Dedifferentiated amniotic fluid mesenchymal stem cell (primary cell): ENCODE measurements around the gene CDC73.
A peak's percentile ranks its signal among the peaks of the same experiment; 100 is the strongest.
"Not testable (repeated sequence)": the region's sequence is repeated elsewhere in the genome, so short reads cannot be mapped to it uniquely, and the experiment has no call there.

Experiments used
- DNase-seq: peaks from one replicate; pipeline ENCODE4 v3.0.0-alpha.2; 2016; ENCODE audit errors: extremely low spot score

CDC73 gene

DNA sequence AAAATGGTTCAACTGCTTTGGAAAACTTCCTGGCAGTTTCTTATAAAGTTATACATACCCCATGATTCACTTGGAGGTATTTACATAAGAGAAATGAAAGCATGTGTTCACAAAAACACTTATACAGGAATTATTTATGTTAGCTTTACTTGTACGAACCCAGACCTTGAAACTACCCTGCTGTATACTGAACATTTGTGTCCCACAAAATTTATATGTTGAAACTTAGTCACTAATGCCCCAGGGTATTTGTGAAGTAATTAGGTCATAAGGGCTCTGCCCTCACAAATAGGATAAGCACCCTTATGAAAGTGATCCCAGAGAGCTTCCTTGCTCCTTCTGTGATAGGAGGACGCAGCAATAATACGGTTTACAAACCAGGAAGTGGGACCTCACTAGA, 107.3 kb downstream of the CDC73 start:
- no peak for DNase-seq

DNA sequence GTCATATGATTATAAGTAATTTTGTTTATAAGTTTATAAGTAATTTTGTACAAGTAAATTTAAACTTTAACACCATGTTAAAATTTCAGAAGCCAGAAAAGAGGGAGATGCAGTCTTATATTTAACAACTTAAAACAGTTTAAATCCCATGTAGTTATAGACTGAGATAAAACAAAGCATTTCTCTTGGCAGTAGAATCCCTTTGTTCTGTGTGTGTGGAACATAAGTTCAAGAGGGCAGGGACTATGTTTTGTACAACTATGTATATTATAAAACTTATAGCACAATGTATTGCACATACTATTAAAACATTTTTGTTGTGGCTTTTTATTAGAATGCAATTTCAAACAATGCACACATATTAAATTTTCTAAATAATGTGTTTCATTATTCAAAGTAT, 109.3 kb downstream of the CDC73 start:
- not testable (repeated sequence) for DNase-seq

DNA sequence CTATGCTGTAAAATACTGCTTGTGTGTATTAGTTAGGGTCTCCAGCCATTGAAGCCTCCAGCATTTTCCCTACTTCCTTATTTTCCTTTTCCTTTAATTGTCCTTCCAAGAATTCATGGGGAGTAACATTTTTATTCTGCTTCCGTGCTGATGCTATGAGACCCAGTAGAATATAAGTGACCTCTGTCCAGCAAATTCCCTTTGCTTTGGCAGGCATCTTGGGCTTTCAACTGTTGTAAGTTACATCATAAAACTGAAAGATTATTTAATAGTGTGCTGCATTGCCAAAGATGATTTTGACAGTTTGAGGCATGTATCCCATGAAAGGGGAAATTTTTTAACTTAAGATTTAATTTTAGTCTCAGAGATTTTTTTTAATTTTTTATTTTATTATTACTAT, 112.7 kb downstream of the CDC73 start:
- no peak for DNase-seq

DNA sequence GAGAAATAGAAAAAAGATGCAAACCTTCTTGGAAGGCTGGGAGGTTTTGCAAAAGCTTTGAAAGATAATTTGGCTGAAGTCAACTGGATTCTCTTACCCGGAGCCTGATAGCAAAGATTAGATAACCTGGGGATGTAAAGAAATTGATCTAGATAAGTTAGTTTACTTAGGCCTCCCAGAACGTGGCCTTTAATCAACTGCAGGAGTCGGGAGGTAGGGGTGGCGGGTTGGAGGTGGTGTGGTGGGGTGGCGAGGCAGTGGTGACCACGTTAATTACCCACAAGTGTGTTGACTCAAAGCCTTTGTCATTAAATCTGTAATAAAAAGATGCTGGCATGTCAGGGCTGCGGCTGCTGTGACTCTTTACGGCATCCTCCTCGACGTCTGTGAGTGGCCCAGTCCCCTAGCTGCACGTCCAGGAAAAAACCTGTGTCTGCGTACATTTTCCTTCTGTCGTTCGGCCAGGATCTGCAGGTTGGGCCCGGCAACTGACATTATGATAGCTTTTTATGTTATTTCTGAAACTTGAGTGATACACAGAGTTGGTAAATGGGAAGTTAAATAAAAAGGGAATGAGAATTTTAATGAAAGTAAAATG, 115.6 kb downstream of the CDC73 start:
- DNase-seq: no peak

DNA sequence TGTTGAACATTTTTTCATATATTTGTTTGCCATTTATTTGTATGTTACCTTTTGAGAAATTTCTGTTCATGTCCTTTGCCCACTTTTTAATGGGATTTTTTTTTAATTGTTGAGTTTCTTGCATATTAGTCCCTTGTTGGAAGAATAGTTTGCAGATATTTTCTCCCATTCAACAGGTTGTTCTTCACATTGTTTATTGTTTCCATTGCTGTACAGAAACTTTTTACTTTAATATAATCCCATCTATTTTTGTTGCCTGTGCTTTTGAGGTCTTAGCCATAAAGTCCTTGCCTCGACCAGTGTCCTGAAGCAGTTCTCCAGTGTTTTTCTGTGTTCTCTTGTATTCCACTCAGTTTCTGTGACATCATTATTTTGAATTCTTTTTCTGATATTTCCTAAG, 118.8 kb downstream of the CDC73 start:
- no peak for DNase-seq

DNA sequence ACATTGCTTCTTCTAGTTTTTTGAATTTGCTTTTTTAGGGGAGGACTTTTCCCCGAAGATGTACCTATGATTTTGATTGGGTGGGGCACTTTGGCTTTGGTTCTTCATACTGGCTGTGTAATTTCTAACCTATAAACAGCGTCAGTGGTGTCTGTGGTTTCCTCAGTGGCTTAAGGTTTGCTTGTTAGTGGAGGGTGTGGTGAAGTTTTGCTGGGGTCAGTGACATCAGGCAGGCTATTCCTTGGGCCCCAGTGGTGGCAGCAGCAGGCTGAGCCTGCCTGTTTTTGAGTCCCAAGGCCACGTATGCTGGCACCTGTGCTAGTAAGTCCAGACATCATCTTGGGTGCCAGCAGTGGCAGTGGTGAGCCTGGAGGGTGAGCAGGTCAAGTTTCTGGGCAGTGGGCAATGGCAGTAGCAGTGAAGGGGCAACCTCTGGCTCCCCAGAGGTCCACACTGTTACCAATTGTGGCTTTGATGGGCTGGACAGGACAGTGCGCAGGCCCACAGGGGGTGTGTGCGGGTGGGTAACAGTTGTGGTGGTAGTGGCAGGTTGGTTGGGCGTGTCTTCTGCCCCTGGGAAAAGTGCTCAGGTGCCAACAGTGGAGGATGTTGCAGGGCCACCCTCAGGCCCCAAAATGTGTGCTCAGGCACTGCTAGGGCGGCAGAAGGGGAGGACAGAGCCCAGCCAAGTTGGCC, 119.4 kb downstream of the CDC73 start:
- no peak for DNase-seq

DNA sequence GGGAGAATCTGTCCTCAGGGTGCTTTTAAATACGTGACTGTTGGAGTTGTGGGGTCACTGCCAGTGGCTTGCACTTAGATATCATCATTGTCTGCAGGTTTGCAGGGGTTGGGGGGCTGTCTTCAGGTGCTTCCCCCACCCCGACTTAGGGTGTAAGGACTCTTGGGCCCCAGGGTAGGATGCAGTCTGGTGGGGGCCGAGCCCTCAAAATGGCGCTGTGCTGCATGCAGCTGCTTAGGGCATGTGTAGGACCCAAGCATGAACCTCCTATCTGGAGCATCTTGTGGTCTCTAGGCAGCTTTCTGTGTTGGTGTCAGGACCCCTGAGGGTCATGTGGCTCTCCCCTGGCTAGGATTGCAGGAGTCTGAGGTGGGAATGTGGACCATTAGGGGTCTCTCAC, 120.2 kb downstream of the CDC73 start:
- DNase-seq: no peak

DNA sequence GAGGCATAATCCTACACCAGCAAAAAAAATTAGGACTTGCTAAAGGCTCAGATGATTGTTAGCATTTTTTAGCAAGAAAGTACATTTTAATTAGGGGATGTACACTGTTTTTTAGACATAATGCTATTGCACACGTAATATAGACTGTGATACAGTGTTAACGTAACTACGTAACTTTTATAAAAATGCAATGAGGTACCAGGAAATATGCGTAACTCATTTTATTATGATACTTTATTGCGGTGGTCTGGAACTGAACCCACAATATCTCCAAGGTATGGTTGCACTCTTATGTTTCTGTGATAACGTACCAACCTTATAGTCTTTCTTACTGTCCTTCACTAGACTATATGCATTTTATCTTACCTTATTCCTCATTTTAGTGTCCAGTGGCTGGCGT, 127.4 kb downstream of the CDC73 start:
- no peak for DNase-seq

DNA sequence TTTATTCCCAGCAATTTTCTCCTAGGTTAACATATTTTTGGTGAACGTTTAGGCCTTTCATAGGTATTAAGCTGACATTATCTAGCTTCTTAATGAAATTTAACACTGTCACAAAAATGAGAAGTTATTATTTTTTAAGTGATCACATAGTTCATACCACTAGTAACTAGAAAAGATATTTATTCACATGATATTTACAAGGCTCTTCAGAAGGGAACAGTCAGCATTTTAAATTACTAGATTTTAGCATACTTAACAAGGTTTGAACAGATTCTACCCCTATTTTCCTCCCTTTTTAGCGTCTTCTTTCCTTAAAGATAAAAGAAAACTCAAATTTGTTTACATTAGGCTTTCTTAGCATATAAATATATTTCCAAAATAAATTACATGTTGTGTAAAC, 130.1 kb downstream of the CDC73 start:
- no peak for DNase-seq

DNA sequence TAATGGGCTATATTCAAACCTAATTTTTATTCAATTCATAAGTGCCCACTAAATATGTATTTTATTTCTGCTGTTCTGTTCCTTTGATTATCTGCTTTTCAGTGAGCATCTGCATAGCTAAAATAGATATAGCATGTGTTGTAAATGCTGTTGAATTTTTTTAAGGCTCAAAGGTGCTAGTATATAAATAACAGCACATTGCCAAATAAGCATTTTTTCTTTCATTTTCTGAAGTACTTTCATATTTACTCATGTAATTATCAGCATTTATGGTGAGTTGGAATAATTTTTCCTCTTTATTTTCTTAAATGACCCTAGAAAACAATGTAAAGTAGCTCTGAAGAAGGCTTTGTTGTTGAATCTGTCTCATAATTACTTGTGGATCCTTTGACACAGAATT, 134.2 kb downstream of the CDC73 start:
- DNase-seq: no peak

DNA sequence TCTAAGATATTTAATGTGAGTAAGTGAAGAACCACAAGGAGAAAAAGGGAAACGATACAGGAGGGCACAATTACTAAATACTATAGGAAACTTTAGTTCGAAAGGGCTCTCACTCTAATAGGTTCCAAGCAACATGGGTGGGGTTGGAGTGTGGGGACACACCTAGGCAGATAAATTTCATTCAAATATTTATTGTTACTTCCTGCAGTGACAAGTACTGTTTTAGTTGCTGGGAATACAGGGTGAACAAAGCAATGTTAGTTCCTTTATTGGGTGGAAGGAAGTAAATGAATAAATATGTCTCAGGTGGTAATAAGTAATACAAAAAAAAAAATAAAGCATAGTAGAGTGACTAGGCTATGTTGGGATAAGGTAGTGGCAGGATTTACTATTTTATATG, 137.8 kb downstream of the CDC73 start:
- DNase-seq: no peak

DNA sequence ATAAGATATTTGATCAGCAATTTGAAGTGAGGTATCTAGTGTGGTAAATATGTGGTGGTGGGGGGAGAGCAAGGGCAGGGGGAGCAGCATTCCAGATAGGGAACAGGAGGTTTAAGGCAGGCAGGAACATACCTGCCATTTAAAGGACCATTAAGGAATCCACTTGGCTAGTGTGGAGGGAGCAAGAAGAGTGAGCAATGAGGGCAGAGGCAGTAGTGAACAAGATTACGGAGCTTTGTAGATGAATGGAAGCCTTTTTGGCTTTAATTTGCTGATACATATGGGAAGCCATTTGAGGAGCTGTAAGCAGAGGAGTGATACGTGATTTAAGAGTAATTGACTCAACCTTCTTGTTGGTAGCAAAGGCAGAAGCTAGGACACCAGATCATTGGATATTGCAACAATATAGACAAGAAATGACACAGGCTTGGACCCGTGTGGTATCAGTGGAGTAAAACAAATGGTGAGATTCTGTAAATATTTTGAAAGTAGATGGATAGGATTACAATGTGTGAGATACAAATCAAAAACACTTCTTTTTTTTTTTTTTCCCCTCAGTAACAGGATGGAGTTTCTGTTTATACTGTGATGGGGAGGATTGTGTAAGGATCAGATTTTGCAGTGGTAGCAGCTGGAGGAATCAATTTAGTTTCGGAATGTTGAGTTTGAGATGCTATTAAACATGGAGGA, 138.4 kb downstream of the CDC73 start:
- DNase-seq: no peak

DNA sequence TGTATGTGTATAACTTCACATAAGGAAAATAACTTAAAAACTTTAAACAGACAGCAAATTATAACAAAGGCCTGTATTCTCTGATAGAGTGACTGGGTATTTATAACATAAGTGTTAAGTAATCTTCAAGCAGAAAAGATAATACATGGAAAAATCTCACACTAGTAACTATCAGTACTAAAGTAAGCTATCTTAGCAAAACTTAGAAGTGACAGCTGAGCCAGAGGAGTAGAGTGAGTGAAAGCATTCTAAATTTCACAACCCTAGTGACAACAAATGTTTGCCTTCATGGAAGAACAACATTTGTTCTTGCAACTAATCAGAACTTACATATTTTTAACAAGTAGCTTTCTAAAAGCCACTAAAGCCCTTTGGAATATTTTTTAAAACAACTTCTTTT, 139.1 kb downstream of the CDC73 start:
- DNase-seq: no peak

DNA sequence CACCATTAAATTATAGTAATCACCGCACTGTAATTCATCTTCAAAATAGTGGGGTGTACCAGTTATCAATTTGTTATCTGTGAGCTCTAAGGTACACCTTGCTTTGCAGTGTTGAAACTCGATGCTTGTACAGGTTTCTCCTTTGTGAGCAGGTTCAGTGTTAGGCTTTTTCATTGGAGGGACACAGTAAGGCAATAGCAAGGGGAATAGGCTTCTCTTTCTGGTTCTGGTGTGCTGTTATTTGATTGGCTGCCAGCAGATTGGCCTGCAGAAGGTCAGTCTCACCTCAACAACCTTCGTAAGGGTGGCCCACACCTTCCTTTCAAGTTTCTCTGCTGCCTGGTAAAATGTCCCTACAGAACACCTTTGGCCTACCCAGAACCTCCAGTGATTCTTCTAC, 140.8 kb downstream of the CDC73 start:
- no peak for DNase-seq

DNA sequence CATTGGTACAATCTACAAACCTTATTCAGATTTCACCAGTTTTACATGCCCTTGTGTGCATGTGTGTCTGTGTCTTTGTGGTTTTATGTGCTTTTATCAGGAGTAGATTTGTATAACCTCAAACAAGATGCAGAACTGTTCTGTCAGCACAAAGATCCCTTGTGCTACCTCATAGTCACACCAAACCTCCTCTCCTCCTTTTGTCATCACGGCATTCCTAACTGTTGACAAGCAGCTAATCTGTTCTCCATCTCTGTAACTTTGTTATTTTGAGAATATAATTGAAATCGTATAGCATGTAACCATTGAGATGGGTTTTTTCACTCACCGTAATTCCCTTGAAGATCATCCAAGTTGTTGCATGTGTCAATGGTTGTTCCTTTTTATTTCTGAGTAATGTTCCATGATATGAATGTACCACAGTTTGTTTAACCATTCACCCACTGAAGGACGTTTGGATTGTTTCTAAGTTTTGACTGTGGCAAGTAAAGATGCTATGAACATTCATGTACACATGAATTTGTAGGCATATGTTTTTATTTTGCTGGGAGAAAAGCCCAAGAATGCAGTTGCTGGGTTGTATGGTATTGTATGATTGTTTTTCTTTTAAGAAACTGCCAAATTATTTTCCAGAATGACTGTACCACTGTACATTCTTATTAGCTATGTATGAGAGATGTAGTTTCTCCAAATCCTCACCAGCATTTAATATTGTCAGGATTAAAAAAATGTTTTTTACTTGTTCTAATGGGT, 142.7 kb downstream of the CDC73 start:
- DNase-seq: no peak

DNA sequence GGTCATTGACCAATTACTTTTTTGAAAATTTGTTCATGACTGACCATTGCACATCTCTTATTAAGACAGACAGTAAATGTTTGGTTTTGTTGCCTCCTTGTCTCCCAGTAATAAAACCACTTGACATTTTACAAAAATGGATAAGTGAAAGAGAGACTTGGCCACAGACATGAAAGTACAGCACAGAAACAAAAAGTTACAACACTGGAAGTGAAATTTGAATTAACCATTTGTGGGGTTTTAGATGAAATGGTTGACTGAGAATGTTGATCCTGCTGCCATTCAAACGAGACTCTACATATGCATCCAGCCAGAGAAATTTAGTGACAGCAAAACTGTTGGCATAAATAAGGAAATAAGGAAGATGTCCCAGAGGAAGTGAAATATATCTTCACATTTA, 143.9 kb downstream of the CDC73 start:
- no peak for DNase-seq

DNA sequence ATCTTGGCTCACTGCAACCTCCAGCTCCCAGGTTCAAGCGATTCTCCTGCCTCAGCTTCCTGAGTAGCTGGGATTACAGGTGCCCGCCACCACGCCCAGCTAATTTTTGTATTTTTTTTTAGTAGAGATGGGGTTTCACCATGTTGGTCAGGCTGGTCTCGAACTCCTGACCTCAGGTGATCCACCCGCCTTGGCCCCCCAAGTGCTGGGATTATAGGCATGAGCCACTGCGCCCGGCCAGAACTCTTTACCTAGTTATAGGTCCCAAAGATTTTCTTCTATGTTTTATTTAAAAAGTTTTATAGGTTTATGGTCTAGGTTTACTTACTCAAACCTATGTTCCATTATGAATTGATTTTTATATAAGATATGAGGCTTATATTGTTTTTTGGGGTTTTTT, 145.0 kb downstream of the CDC73 start:
- not testable (repeated sequence) for DNase-seq

DNA sequence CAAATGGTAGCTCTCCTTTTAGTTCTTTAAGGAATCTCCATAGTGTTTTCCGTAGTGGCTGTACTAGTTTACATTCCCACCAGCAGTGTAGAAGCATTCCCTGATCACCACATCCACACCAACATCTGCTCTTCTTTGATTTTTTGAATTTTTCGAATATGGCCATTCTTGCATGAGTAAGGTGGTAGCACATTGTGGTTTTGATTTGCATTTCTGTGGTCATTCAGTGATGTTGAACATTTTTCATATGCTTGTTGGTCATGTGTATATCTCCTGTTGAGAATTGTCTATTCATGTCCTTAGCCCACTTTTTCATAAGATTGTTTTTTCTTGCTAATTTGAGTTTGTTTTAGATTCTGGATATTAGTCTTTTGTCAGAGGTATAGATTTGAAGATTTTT, 149.2 kb downstream of the CDC73 start:
- no peak for DNase-seq

DNA sequence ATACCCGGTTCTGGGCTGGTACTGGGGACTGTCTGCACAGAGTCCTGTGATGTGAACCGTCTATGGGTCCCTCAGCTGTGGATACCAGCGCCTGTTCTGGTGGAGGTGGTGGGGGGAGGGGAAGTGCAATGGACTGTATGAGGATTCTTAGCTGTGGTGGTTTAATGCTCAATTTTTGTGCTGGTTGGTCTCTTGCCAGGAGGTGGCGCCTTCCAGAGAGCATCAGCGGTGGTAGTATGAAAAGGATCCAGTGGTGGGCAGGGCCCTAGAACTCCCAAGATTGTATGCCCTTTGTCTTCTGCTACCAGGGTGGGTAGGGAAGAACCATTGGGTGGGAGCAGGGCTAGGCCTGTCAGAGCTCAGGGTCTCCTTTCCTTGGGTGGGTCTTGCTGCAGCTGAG, 153.9 kb downstream of the CDC73 start:
- no peak for DNase-seq

DNA sequence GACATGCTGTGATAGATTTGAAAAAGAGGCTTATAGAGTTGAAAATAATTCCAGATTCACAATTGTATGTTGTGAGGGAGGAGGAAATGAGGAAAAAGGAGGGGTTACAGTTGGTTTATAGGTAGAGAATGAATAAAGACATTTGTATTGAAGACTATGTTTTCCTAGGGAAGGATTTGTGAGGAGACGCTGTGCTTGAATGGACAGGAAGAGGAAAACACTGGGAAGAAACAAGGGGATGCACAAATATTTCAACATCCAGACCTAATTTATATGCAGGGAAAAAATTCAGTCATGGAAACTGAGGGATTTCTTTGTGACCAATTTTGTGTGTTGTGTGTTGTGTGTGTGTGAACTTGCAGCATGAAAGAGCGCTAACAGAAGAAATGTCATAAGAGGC, 157.1 kb downstream of the CDC73 start:
- DNase-seq: no peak

DNA sequence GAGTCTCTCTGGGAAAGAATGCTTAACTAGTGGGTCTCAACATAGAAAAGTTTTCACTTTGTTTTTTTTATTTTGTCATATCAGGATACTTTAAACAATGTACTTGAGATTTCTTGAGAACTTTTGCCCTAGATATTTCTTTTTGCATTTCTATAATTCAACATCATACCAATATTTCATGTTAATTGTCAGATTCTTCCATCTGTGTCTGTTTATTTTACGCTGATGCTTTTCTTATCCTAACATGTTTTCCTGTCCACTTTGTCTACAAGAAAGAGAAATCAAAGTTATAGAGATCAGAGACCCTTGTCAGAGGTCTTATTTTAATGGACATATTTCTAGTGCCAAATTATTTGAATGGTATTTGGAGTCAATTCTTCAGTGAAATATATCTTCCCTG, 160.1 kb downstream of the CDC73 start:
- DNase-seq: no peak

DNA sequence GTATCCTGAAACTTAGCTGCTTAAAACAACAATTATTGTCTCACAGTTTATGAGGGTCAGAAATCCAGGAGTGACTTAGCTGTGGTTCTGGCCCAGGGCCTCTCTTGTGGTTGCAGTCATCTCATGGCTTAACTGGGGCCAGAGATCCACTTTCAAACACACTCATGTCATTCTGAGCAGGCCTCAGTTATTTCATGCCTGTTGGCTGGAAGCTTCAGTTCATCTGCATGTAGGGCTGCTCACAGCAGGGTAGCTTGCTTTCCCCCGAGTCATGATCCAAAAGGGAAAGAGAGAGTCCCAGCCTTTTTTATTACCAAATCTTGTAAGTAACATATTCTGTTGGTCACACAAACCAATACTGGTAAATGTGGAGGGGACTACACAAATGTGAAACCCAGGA, 161.2 kb downstream of the CDC73 start:
- DNase-seq: peak; percentile 17

DNA sequence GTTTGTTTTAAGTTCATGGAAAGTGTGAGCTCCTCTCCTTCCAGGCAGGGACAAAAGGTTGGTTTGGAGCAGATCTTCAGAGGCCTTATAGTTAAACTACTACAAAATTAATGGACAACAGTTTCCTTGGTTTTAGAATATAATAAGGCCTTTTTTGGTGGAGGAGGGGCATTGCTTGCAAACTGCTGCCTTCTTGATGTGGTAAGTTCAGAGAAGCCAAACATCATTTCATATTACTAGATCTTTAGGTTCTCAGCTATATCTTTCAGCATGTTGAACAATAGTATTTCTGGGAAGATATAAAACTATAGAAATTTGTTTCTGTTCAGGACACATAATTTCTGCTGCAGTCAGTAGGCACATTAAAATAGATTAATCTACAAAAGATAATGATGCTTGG, 162.4 kb downstream of the CDC73 start:
- DNase-seq: no peak
